ENCODE results near the gene SIAH3.
"Not testable (repeated sequence)": the region's sequence is repeated elsewhere in the genome, so short reads cannot be mapped to it uniquely, and the experiment has no call there.

DNA sequence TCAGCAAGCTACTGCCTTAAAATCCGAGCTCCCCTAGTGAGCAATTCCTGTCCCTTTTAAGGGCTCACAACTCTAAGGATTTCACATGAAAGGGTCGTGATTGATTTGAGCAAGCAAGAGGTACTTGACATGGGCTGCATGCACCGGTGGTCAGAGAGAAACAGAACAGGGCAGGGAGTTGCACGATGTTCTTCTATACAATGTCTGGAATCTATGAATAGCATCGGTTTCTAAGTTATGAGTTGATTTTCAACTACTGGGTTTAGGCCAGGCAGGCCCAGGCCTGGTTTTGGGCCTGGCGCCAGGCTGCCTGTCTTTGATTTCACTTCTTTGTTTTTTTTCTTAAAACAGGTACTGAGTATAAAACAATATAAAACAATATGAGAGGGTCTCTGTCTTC is 19.6 kb upstream of the SIAH3 start:
- not testable (repeated sequence) for TF ChIP-seq MAX (IDR thresholded peaks at IDR 0.05); TAF1 (IDR thresholded peaks at IDR 0.05; ENCODE audit: low read depth); CEBPB (IDR thresholded peaks at IDR 0.05)
